GM12878 (cell line): ENCODE measurements around the gene RASAL2. TPM values are rescaled to one million over a fixed set of nuclear protein-coding genes. Genes with fewer than 3 reads are reported as not detected.
"Not testable (repeated sequence)": the region's sequence is repeated elsewhere in the genome, so short reads cannot be mapped to it uniquely, and the experiment has no call there.

Source experiments
- ATAC-seq: fragments of 200-7000 bp; cut with Tn5 transposase; 3 replicates; pipeline ENCODE4 v1.9.1; 2020; ENCODE audit warnings: mild to moderate bottlenecking, moderate library complexity
- BruUV-seq: library from RNA; stranded (reverse); fragments of 400-500 nt; replicated peaks from 2 replicates; lab custom pipeline; 2021; lab: Mats Ljungman, UMichigan
- CTCF ChIA-PET: fragments of 300-600 bp; sonication (Branson Sonifier 250); formaldehyde crosslinking; extraction: SDS; loops from one replicate; lab custom pipeline; 2021; ENCODE audit warnings: inconsistent platforms; lab: Yijun Ruan, JAX
- POLR2A ChIA-PET: fragments of 350-600 bp; formaldehyde crosslinking; extraction: SDS; loops from one replicate; lab custom pipeline; 2021; ENCODE audit warnings: inconsistent platforms; lab: Charles Lee
- RAD21 ChIA-PET: fragments of 300-600 bp; sonication (Branson Sonifier 250); formaldehyde crosslinking; loops from one replicate; lab custom pipeline; 2023; ENCODE audit warnings: antibody characterized with exemption; ENCODE audit not compliant: unreplicated experiment; lab: Charles Lee
- SMC1A ChIA-PET: fragments of 300-600 bp; sonication (Branson Sonifier 250); formaldehyde crosslinking; loops from one replicate; lab custom pipeline; 2023; ENCODE audit not compliant: unreplicated experiment, uncharacterized antibody; lab: Charles Lee
- DNase-seq: peaks from one replicate; pipeline ENCODE4 v3.0.0-alpha.2; 2011; ENCODE audit warnings: low read depth, low spot score
- FAIRE-seq: peaks from 3 replicates; lab custom pipeline; 2011; peaks lifted over from hg19 to GRCh38; lab: Jason Lieb, UNC
- H2AFZ ChIP-seq: 2 replicates; pipeline ENCODE4 v1.6.0; 2011; ENCODE audit warnings: low read depth, low read length, control low read depth; ENCODE audit not compliant: control insufficient read depth
- H3K27ac ChIP-seq: 2 replicates; pipeline ENCODE4 v1.5.1; 2011; ENCODE audit warnings: control low read depth; ENCODE audit not compliant: control insufficient read depth, insufficient read depth
- H3K27me3 ChIP-seq, 2 experiments: replicated peaks in 1 of 2; 2 replicates each; pipeline versions ENCODE4 v1.6.0 to v1.6.1; 2011; ENCODE audit warnings: low read length in 1 of 2; ENCODE audit not compliant: control insufficient read depth in 2 of 2, insufficient read depth in 2 of 2
- H3K36me3 ChIP-seq, 2 experiments: 2 replicates each; pipeline ENCODE4 v1.5.1; 2011; ENCODE audit warnings: low read length in 1 of 2; ENCODE audit not compliant: control insufficient read depth in 2 of 2, insufficient read depth in 2 of 2
- H3K4me1 ChIP-seq: 2 replicates; pipeline ENCODE4 v1.6.1; 2011; ENCODE audit warnings: mild to moderate bottlenecking, low read length, moderate library complexity, mixed read lengths; ENCODE audit not compliant: control insufficient read depth, insufficient read depth
- H3K4me2 ChIP-seq: 2 replicates; pipeline ENCODE4 v1.6.0; 2011; ENCODE audit warnings: control low read depth; ENCODE audit not compliant: control insufficient read depth, insufficient read depth
- H3K4me3 ChIP-seq: fragments of 200-600 bp; sonication (generic); 2 replicates; pipeline ENCODE4 v1.5.1; 2016
- H3K79me2 ChIP-seq: 2 replicates; pipeline ENCODE4 v1.6.0; 2011; ENCODE audit warnings: low read length; ENCODE audit not compliant: control insufficient read depth, insufficient read depth
- H3K9ac ChIP-seq: 2 replicates; pipeline ENCODE4 v1.8.0; 2011; ENCODE audit warnings: low read length, control low read depth, mixed read lengths; ENCODE audit not compliant: control insufficient read depth, insufficient read depth
- H3K9me3 ChIP-seq: replicated peaks from 3 replicates; pipeline ENCODE4 v1.5.1; 2011; ENCODE audit warnings: mild to moderate bottlenecking, low read length; ENCODE audit not compliant: control insufficient read depth, insufficient read depth
- H4K20me1 ChIP-seq: 2 replicates; pipeline ENCODE4 v1.6.0; 2011; ENCODE audit not compliant: control insufficient read depth, insufficient read depth
- WGBS: methylation state at CpG from one replicate; pipeline ENCODE4 v1.1.6; 2016; ENCODE audit warnings: low lambda C conversion rate; ENCODE audit not compliant: insufficient replicate concordance, insufficient coverage; ENCODE audit errors: missing lambda C conversion rate; 5-methylcytosine and 5-hydroxymethylcytosine counted together
- in situ Hi-C: fragments of 300-500 bp; cut with MboI; formaldehyde crosslinking; loops from 9 replicates; pipeline ENCODE4 v1.14.3; 2018; ENCODE audit warnings: mixed read lengths
- intact Hi-C: fragments of 100-400 bp; cut with micrococcal nuclease; formaldehyde crosslinking; loops from one replicate; pipeline ENCODE4 v1.14.2; 2022; ENCODE audit not compliant: unreplicated experiment
- polyA plus RNA-seq, 11 experiments: library from polyadenylated mRNA; depleted of rRNA in 4 of 11; unstranded in 6 of 11; stranded (reverse) in 5 of 11; fragments of >200 nt; fragmentation: Nextera tagmentation in 4 of 11; fragmentation: Illumina TruSeq in 1 of 11; extraction: Ambion mirVana in 4 of 11; extraction: Trizol in 1 of 11; gene quantifications; 1 replicate in 1 of 11; 2 replicates in 10 of 11; pipeline versions ENCODE4 v1.2.1 to v1.2.3, GENCODE V29; 2011 to 2016; ENCODE audit warnings: inconsistent platforms in 2 of 11, missing spikeins in 2 of 11, low read depth in 1 of 11
- total RNA-seq, 4 experiments: library from RNA; depleted of rRNA in 3 of 4; stranded (reverse); fragments of >200 nt in 3 of 4; fragmentation: Illumina TruSeq in 1 of 4; extraction: Trizol in 1 of 4; gene quantifications; 2 replicates each; pipeline versions ENCODE4 v1.2.1 to v1.2.3, GENCODE V29; 2013 to 2021

Gene RASAL2
- total and polyA plus RNA-seq, 10 of the 15 experiments (the other 5 are each of a cell fraction or from before 2014, with no cell fraction given): 0.02 to 6.9 (median 0.17) TPM; not detected in 1

DNA sequence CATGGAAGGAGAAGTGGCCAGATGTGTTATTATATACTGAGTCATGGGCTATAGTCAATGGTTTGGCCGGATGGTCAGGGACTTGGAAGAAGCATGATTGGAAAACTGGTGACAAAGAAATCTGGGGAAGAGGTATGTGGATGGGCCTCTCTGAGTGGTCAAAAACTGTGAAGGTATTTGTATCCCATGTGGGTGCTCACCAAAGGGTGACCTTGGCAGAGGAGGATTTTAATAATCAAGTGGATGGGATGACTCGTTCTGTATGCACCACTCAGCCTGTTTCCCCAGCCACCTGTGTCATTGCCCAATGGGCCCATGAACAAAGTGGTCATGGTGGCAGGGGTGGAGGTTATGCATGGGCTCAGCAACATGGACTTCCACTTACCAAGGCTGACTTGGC is 108.6 kb downstream of the RASAL2 start:
- H3K27ac ChIP-seq, BruUV-seq, ATAC-seq, H4K20me1 ChIP-seq, H3K4me2 ChIP-seq, FAIRE-seq, H3K9ac ChIP-seq, H3K36me3 ChIP-seq, H2AFZ ChIP-seq, intact Hi-C loops, H3K4me1 ChIP-seq, H3K79me2 ChIP-seq, H3K4me3 ChIP-seq, POLR2A ChIA-PET, H3K27me3 ChIP-seq, in situ Hi-C loops, RAD21 ChIA-PET, DNase-seq, H3K9me3 ChIP-seq: not testable (repeated sequence)
- ChIA-PET CTCF (interaction anchor here (1.4 to 1.8 kb wide), 2 partner anchors 12 to 15 kb away, joined by 4 read pairs; no protein-coding TSS in a partner anchor), SMC1A (interaction anchor here (2.7 kb wide), 1 partner anchor 8 kb away, joined by 11 read pairs; no protein-coding TSS in a partner anchor)
- 36% methylated on average over 2 of the region's 2 CpGs for WGBS

GRCh38 chr1:178208269-178208856 is 114.5 kb downstream of the RASAL2 start:
- POLR2A ChIA-PET, H3K9me3 ChIP-seq, RAD21 ChIA-PET, ATAC-seq, H4K20me1 ChIP-seq, H3K4me3 ChIP-seq, FAIRE-seq, SMC1A ChIA-PET, BruUV-seq, H3K27me3 ChIP-seq, H3K9ac ChIP-seq, H3K79me2 ChIP-seq, H3K36me3 ChIP-seq, H3K4me2 ChIP-seq, in situ Hi-C loops, intact Hi-C loops, DNase-seq, CTCF ChIA-PET, H3K27ac ChIP-seq, H3K4me1 ChIP-seq, H2AFZ ChIP-seq: not testable (repeated sequence)
- 73% methylated on average over 11 of the region's 11 CpGs for WGBS
